GM21786 (cell line): ENCODE measurements around the gene GTF2H2C.
"Not testable (repeated sequence)": the region's sequence is repeated elsewhere in the genome, so short reads cannot be mapped to it uniquely, and the experiment has no call there.

Source experiments
- ATAC-seq: cut with Tn5 transposase; IDR thresholded peaks from one replicate; pipeline ENCODE4 v1.9.1; 2021; ENCODE audit not compliant: unreplicated experiment

The GTF2H2C gene

GRCh38 chr5:69559908-69560330, at the start of gene GTF2H2C:
TSS of gene GTF2H2C (plus strand) at chr5:69560191. CDS start at chr5:69565133, 4,942 bp downstream.
- peak; percentile 94 for ATAC-seq

GRCh38 chr5:69510694-69511093, 49.3 kb upstream of the GTF2H2C start:
- ATAC-seq = no peak

- no peak for ATAC-seq
Observed at GRCh38 chr5:69512740-69513260, 47.2 kb upstream of the GTF2H2C start.

- not testable (repeated sequence) for ATAC-seq
Observed at GRCh38 chr5:69515570-69515969, 44.4 kb upstream of the GTF2H2C start.

DNA sequence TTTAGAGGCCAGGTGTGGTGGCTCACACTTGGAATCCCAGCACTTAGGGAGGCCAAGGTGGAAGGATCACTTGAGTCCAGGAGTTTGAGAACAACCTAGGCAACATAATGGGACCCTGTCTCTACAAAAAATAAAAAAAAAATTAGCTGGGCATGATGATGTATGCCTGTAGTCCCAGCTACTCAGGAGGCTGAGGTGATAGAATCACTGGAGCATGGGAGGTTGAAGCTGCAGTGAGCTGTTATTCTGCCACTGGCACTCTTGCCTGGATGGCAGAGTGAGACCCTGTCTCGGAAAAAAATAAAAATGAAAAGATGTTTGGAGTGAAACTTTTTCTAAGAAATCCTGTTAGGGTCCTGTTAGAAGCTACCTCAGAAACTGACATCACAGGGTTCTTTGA, 43.2 kb upstream of the GTF2H2C start:
- no peak for ATAC-seq

- no peak for ATAC-seq
Observed at GRCh38 chr5:69517763-69518212, 42.2 kb upstream of the GTF2H2C start.

GRCh38 chr5:69519285-69519684, 40.7 kb upstream of the GTF2H2C start:
- ATAC-seq = no peak

GRCh38 chr5:69522035-69522434, 38.0 kb upstream of the GTF2H2C start:
- ATAC-seq = no peak

GRCh38 chr5:69525490-69525889, 34.5 kb upstream of the GTF2H2C start:
- no peak for ATAC-seq

GRCh38 chr5:69526660-69527059, 33.3 kb upstream of the GTF2H2C start:
- no peak for ATAC-seq

GRCh38 chr5:69527128-69527770, 32.7 kb upstream of the GTF2H2C start:
- no peak for ATAC-seq

GRCh38 chr5:69528035-69528434, 32.0 kb upstream of the GTF2H2C start:
- ATAC-seq = no peak

- ATAC-seq = no peak
Observed at GRCh38 chr5:69528609-69529008, 31.4 kb upstream of the GTF2H2C start.

GRCh38 chr5:69530561-69531405, 29.2 kb upstream of the GTF2H2C start:
- no peak for ATAC-seq

GRCh38 chr5:69531406-69531801, 28.6 kb upstream of the GTF2H2C start:
- no peak for ATAC-seq

GRCh38 chr5:69537911-69538310, 22.1 kb upstream of the GTF2H2C start:
- ATAC-seq = not testable (repeated sequence)

DNA sequence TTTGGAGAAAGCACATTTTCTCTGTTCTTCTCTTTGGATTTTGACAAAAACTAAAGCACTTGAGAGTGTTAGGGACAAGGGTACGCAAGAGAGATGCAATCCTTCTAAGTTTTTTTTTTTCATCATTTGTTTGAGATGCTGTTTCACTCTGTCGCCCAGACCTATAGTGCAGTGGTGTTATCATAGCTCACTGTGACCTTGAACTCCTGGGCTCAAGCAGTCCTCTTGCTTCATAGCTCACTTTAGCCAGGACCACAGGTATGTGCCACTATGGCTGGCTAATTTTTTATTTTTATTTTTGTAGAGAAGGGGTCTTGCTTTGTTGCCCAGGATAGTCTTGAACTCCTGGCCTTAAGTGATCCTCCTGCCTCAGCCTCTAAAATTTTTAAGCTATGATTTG, 21.3 kb upstream of the GTF2H2C start:
- ATAC-seq = not testable (repeated sequence)

DNA sequence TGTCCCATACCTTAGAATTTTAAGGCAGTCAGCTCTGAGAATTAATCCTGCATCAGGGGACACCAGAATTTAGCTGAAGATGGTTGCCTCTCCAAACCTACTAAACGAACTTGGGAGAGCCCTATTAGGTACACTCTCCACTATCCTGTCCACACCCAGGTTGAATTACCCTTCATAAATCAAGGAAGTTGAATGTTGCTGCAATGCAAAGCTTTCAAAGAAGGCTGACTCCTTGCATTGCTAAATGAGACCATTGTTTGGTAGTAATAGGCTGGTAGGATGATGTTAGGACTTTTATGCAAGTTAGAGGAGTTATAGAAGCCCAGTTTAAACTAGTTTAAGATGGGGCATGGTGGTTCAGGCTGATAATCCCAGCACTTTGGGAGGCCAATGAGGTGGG, 18.6 kb upstream of the GTF2H2C start:
- ATAC-seq = not testable (repeated sequence)

GRCh38 chr5:69542838-69543618, 17.0 kb upstream of the GTF2H2C start:
- not testable (repeated sequence) for ATAC-seq

DNA sequence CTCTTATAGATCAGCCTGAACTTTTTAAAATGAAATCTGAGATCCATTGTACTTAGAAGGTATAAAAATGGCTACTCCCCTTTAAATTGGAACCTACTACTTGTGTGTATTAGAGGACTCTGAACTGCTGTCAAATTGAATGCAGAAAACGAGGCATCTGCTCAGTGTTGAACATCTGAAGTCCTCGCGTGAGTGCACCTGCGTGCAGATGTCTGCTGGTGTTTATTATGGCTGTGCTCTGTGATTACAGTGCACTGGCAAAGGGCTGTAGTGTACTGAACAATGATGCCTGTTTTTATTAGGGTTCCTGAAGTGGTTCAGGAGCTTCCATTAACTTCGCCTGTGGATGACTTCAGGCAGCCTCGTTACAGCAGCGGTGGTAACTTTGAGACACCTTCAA, 15.4 kb upstream of the GTF2H2C start:
- ATAC-seq = not testable (repeated sequence)
